IMR-90 (cell line): ENCODE measurements around the gene FBH1. TPM values are rescaled to one million over a fixed set of nuclear protein-coding genes. Genes with fewer than 3 reads are reported as not detected.
A peak's percentile ranks its signal among the peaks of the same experiment; 100 is the strongest.

Experiments used
- ATAC-seq: fragments of 200-7000 bp; cut with Tn5 transposase; 2 replicates; pipeline ENCODE4 v1.9.1; 2020; ENCODE audit warnings: low read depth, mild to moderate bottlenecking, moderate library complexity
- BruUV-seq: library from RNA; stranded (reverse); fragments of 400-500 nt; replicated peaks from 2 replicates; lab custom pipeline; 2021; lab: Mats Ljungman, UMichigan
- CTCF ChIA-PET: fragments of 300-600 bp; formaldehyde crosslinking; extraction: SDS; loops from one replicate; lab custom pipeline; 2021; ENCODE audit warnings: antibody characterized with exemption; lab: Yijun Ruan, JAX
- POLR2A ChIA-PET: fragments of 300-600 bp; sonication (Branson Sonifier 250); formaldehyde crosslinking; loops from one replicate; lab custom pipeline; 2022; ENCODE audit warnings: antibody characterized with exemption; ENCODE audit not compliant: unreplicated experiment; lab: Charles Lee
- DNase-seq: peaks from one replicate; pipeline ENCODE4 v3.0.0; 2013
- H2AFZ ChIP-seq: replicated peaks from 2 replicates; pipeline ENCODE3; 2013; ENCODE audit warnings: low read length, mild to moderate bottlenecking; ENCODE audit not compliant: poor library complexity
- H2AK5ac ChIP-seq: 2 replicates; pipeline ENCODE4 v1.6.1; 2013; ENCODE audit warnings: low read depth, low read length, inconsistent platforms
- H2AK9ac ChIP-seq: replicated peaks from 2 replicates; pipeline ENCODE3; 2013; ENCODE audit warnings: mild to moderate bottlenecking, low read depth, low read length, moderate library complexity; ENCODE audit not compliant: poor library complexity
- H2BK120ac ChIP-seq: 2 replicates; pipeline ENCODE4 v1.6.1; 2013; ENCODE audit warnings: low read depth, low read length, inconsistent platforms
- H2BK15ac ChIP-seq: 3 replicates; pipeline ENCODE4 v1.6.1; 2013; ENCODE audit warnings: low read depth, low read length, inconsistent platforms
- H2BK20ac ChIP-seq: 2 replicates; pipeline ENCODE4 v1.6.1; 2013; ENCODE audit warnings: low read depth, mild to moderate bottlenecking, inconsistent platforms, low read length, moderate library complexity
- H2BK5ac ChIP-seq: 2 replicates; pipeline ENCODE4 v1.6.1; 2013; ENCODE audit warnings: mild to moderate bottlenecking, low read depth, low read length, inconsistent platforms; ENCODE audit not compliant: poor library complexity, severe bottlenecking
- H3K14ac ChIP-seq: replicated peaks from 2 replicates; pipeline ENCODE4 v1.6.1; 2013; ENCODE audit warnings: low read depth, low read length, inconsistent platforms
- H3K18ac ChIP-seq: 2 replicates; pipeline ENCODE4 v1.6.1; 2013; ENCODE audit warnings: low read depth, low read length, control low read depth
- H3K23ac ChIP-seq: 2 replicates; pipeline ENCODE4 v1.6.1; 2013; ENCODE audit warnings: low read depth, low read length, inconsistent platforms
- H3K27ac ChIP-seq: 2 replicates; pipeline ENCODE4 v1.5.1; 2013; ENCODE audit warnings: mild to moderate bottlenecking, control low read depth, low read length; ENCODE audit not compliant: insufficient read depth
- H3K27me3 ChIP-seq: 2 replicates; pipeline ENCODE4 v1.6.1; 2013; ENCODE audit warnings: low read length; ENCODE audit not compliant: control insufficient read depth, insufficient read depth
- H3K36me3 ChIP-seq: 2 replicates; pipeline ENCODE4 v1.6.1; 2013; ENCODE audit warnings: low read length, mixed read lengths; ENCODE audit not compliant: control insufficient read depth, insufficient read depth
- H3K4ac ChIP-seq: 2 replicates; pipeline ENCODE4 v1.6.1; 2013; ENCODE audit warnings: low read depth, low read length, inconsistent platforms
- H3K4me1 ChIP-seq: 2 replicates; pipeline ENCODE4 v1.6.1; 2013; ENCODE audit warnings: low read length, mixed read lengths; ENCODE audit not compliant: control insufficient read depth, insufficient read depth
- H3K4me2 ChIP-seq: 2 replicates; pipeline ENCODE4 v1.6.1; 2013; ENCODE audit warnings: low read depth, mild to moderate bottlenecking, control low read depth, low read length, moderate library complexity
- H3K4me3 ChIP-seq: 2 replicates; pipeline ENCODE4 v1.5.1; 2013; ENCODE audit warnings: low read depth, mild to moderate bottlenecking, control low read depth, low read length, moderate library complexity; ENCODE audit not compliant: insufficient read depth
- H3K56ac ChIP-seq: 2 replicates; pipeline ENCODE4 v1.6.1; 2013; ENCODE audit warnings: low read length, inconsistent platforms; ENCODE audit not compliant: insufficient read depth; ENCODE audit errors: extremely low read depth
- H3K79me1 ChIP-seq, 2 experiments: 2 replicates each; pipeline ENCODE4 v1.6.1; 2013; ENCODE audit warnings: low read length in 2 of 2, inconsistent platforms in 1 of 2, low read depth in 1 of 2
- H3K9ac ChIP-seq: 2 replicates; pipeline ENCODE4 v1.6.1; 2013; ENCODE audit warnings: low read depth, low read length, control low read depth
- H3K9me1 ChIP-seq: 2 replicates; pipeline ENCODE4 v1.6.1; 2013; ENCODE audit warnings: low read length, inconsistent platforms; ENCODE audit not compliant: insufficient read depth
- H3K9me3 ChIP-seq: 2 replicates; pipeline ENCODE4 v1.6.1; 2013; ENCODE audit warnings: low read length; ENCODE audit not compliant: control insufficient read depth, insufficient read depth
- H4K20me1 ChIP-seq: 2 replicates; pipeline ENCODE4 v1.6.1; 2013; ENCODE audit warnings: low read length, inconsistent platforms; ENCODE audit not compliant: insufficient read depth
- H4K5ac ChIP-seq: 2 replicates; pipeline ENCODE4 v1.6.1; 2013; ENCODE audit warnings: mild to moderate bottlenecking, low read depth, low read length, control low read depth
- H4K8ac ChIP-seq, 2 experiments: 2 replicates each; pipeline ENCODE4 v1.6.1; 2013; ENCODE audit warnings: low read depth in 2 of 2, low read length in 2 of 2, control low read depth in 1 of 2, inconsistent platforms in 1 of 2
- H4K91ac ChIP-seq: 2 replicates; pipeline ENCODE4 v1.6.1; 2013; ENCODE audit warnings: low read depth, low read length, inconsistent platforms; ENCODE audit not compliant: insufficient read depth
- BHLHE40 ChIP-seq: fragments of 150-350 bp; IDR thresholded peaks from 2 replicates; pipeline ENCODE4 v1.6.1; 2016; ENCODE audit warnings: mild to moderate bottlenecking, low read depth, low read length
- CEBPB ChIP-seq: IDR thresholded peaks from 2 replicates; pipeline ENCODE4 v1.6.1; 2012; ENCODE audit warnings: low read depth, low read length, improper control_type of control experiment
- CHD1 ChIP-seq: IDR thresholded peaks from 2 replicates; pipeline ENCODE4 v1.6.1; 2012; ENCODE audit warnings: low read depth, low read length, improper control_type of control experiment
- FOS ChIP-seq: fragments of 150-350 bp; IDR thresholded peaks from 2 replicates; pipeline ENCODE4 v1.6.1; 2016; ENCODE audit warnings: low read depth, low read length
- MAFK ChIP-seq: IDR thresholded peaks from 2 replicates; pipeline ENCODE4 v1.6.1; 2012; ENCODE audit warnings: low read depth, low read length, improper control_type of control experiment
- MAZ ChIP-seq: IDR thresholded peaks from 2 replicates; pipeline ENCODE4 v1.6.1; 2012; ENCODE audit warnings: low read depth, mild to moderate bottlenecking, low read length, improper control_type of control experiment, moderate library complexity, borderline replicate concordance
- MXI1 ChIP-seq: IDR thresholded peaks from 2 replicates; pipeline ENCODE4 v1.6.1; 2012; ENCODE audit warnings: low read depth, mild to moderate bottlenecking, low read length, moderate library complexity, borderline replicate concordance
- NFE2L2 ChIP-seq: fragments of 150-350 bp; IDR thresholded peaks from 2 replicates; pipeline ENCODE4 v1.6.1; 2016; ENCODE audit warnings: low read depth, mild to moderate bottlenecking, low read length
- POLR2A ChIP-seq: IDR thresholded peaks from 2 replicates; pipeline ENCODE4 v1.6.1; 2012; ENCODE audit warnings: mild to moderate bottlenecking, low read depth, low read length
- RAD21 ChIP-seq: IDR thresholded peaks from 2 replicates; pipeline ENCODE4 v1.6.1; 2012; ENCODE audit warnings: low read length, improper control_type of control experiment
- RCOR1 ChIP-seq: IDR thresholded peaks from 2 replicates; pipeline ENCODE4 v1.6.1; 2012; ENCODE audit warnings: mild to moderate bottlenecking, low read length, improper control_type of control experiment; ENCODE audit not compliant: insufficient replicate concordance
- RFX5 ChIP-seq: IDR thresholded peaks from 2 replicates; pipeline ENCODE4 v1.8.0; 2012; ENCODE audit warnings: low read depth, mild to moderate bottlenecking, low read length, moderate library complexity
- USF2 ChIP-seq: fragments of 150-350 bp; IDR thresholded peaks from 2 replicates; pipeline ENCODE4 v1.6.1; 2017; ENCODE audit warnings: mild to moderate bottlenecking, antibody characterized with exemption, low read length, low read depth
- WGBS, 2 experiments: methylation state at CpG; one replicate each; pipeline versions ENCODE4 v1.1.5 to v1.1.7; 2013; ENCODE audit warnings: missing lambda C conversion rate in 2 of 2; ENCODE audit not compliant: insufficient read length in 1 of 2; ENCODE audit errors: extremely low coverage in 2 of 2; 5-methylcytosine and 5-hydroxymethylcytosine counted together
- dilution Hi-C: fragments of 300-500 bp; cut with HindIII; formaldehyde crosslinking; loops from one replicate; pipeline ENCODE4 v1.14.3; 2018; ENCODE audit warnings: low sequenced_read_pairs; ENCODE audit not compliant: unreplicated experiment
- in situ Hi-C: fragments of 300-500 bp; cut with MboI; formaldehyde crosslinking; loops from 3 replicates; pipeline ENCODE4 v1.14.3; 2019; ENCODE audit warnings: low sequenced_read_pairs, inconsistent platforms, mixed read lengths
- intact Hi-C: fragments of 100-400 bp; cut with micrococcal nuclease; formaldehyde crosslinking; loops from 2 replicates; pipeline ENCODE4 v1.10.0; 2022
- polyA plus RNA-seq, 3 experiments: library from polyadenylated mRNA; depleted of rRNA; stranded (reverse); fragments of >200 nt; gene quantifications; 2 replicates each; pipeline ENCODE4 v1.2.3, GENCODE V29; 2012; ENCODE audit warnings: low replicate concordance in 1 of 3
- total RNA-seq: library from RNA; depleted of rRNA; stranded (reverse); fragments of >200 nt; gene quantifications from 2 replicates; pipeline ENCODE4 v1.2.3, GENCODE V29; 2012

Gene FBH1
- total and polyA plus RNA-seq, 2 of the 4 experiments (the other 2 are of a cell fraction) = 59.3 to 72.2 TPM

- Histone ChIP-seq H3K27me3 (no peaks in the 10 kb centered on the region), H3K14ac (no peak overlapping the region), H3K27ac (no peak overlapping the region), H4K91ac (no peak overlapping the region), H3K36me3 (peaks cover 3% of the 10 kb centered on the region; the same call in 1 of the 2 replicates), H3K9me1 (peaks cover 6% of the 10 kb centered on the region; the same call in 1 of the 2 replicates), H2BK5ac (no peak overlapping the region), H4K20me1 (no peaks in the 10 kb centered on the region), H2BK120ac (no peak overlapping the region), H3K9ac (no peak overlapping the region), H3K56ac (no peak overlapping the region), H2BK15ac (no peak overlapping the region), H3K4me2 (no peak overlapping the region), H3K79me1 (peaks cover 3 to 54% of the 10 kb centered on the region in 2 experiments; a peak in 2 of 4 replicates), H2AFZ (no peak overlapping the region), H2AK9ac (no peak overlapping the region), H3K18ac (no peak overlapping the region), H4K8ac (no peak overlapping the region), H4K5ac (no peak overlapping the region), H3K9me3 (no peaks in the 10 kb centered on the region), H3K4ac (no peak overlapping the region), H3K23ac (no peak overlapping the region), H3K4me3 (no peak overlapping the region), H3K4me1 (peaks cover 2% of the 10 kb centered on the region; the same call in 1 of the 2 replicates), H2BK20ac (no peak overlapping the region), H2AK5ac (peak overlapping the region; percentile 23; the same call in 1 of the 2 replicates)
- in situ Hi-C loops = no loop called here
- ChIA-PET CTCF (no interaction called here), POLR2A (no interaction called here)
- ATAC-seq (no peak), DNase-seq (no peak)
- 100% methylated on average over 1 of the region's 5 CpGs; no CpG with 5 or more reads in 1 of the 2 experiments for WGBS, 2 experiments
- TF ChIP-seq MAFK (no peak), RFX5 (no peak), FOS (no peak), MXI1 (no peak), USF2 (no peak), POLR2A (no peak), RAD21 (no peak), RCOR1 (no peak), MAZ (no peak), BHLHE40 (no peak), NFE2L2 (no peak), CHD1 (no peak), CEBPB (no peak)
- intact Hi-C loops = no loop called here
- dilution Hi-C loops = no loop called here
- BruUV-seq = no TSS peak
These were observed 78.1 kb downstream of the FBH1 start for GRCh38 chr10:5968037-5968680.
